MG63 (cell line): ENCODE results near the gene B4GALT7. TPM values are rescaled to one million over a fixed set of nuclear protein-coding genes. Genes with fewer than 3 reads are reported as not detected.
"Not testable (repeated sequence)": the region's sequence is repeated elsewhere in the genome, so short reads cannot be mapped to it uniquely, and the experiment has no call there.

Experiments
- DNase-seq: peaks from one replicate; pipeline ENCODE4 v3.0.0-alpha.2; 2020
- H3K27me3 ChIP-seq: fragments of 250-450 bp; sonication (Bioruptor Pico); 2 replicates; pipeline ENCODE4 v1.5.1; 2020; ENCODE audit warnings: mild to moderate bottlenecking, moderate library complexity
- H3K36me3 ChIP-seq: fragments of 250-450 bp; sonication (Bioruptor Pico); 2 replicates; pipeline ENCODE4 v1.5.1; 2020; ENCODE audit warnings: mild to moderate bottlenecking, moderate library complexity
- H3K4me3 ChIP-seq: fragments of 250-450 bp; sonication (Bioruptor Pico); 2 replicates; pipeline ENCODE4 v1.5.1; 2020; ENCODE audit warnings: mild to moderate bottlenecking, moderate library complexity
- H3K9me3 ChIP-seq: fragments of 250-450 bp; sonication (Bioruptor Pico); 2 replicates; pipeline ENCODE4 v1.5.1; 2020; ENCODE audit warnings: mild to moderate bottlenecking, moderate library complexity
- total RNA-seq: library from RNA; depleted of rRNA; stranded (reverse); fragments of >200 nt; shearing (Covaris generic); gene quantifications from 2 replicates; pipeline ENCODE4 v1.2.3, GENCODE V29; 2014; ENCODE audit warnings: low replicate concordance; rRNA removed

B4GALT7 gene
- total RNA-seq, 1 experiment from 2014 or later, result 46.5 TPM

- H3K27me3 ChIP-seq, DNase-seq, H3K4me3 ChIP-seq, H3K9me3 ChIP-seq, H3K36me3 ChIP-seq: not testable (repeated sequence)
Observed at GRCh38 chr5:177630186-177630585, 30.3 kb downstream of the B4GALT7 start.

DNA sequence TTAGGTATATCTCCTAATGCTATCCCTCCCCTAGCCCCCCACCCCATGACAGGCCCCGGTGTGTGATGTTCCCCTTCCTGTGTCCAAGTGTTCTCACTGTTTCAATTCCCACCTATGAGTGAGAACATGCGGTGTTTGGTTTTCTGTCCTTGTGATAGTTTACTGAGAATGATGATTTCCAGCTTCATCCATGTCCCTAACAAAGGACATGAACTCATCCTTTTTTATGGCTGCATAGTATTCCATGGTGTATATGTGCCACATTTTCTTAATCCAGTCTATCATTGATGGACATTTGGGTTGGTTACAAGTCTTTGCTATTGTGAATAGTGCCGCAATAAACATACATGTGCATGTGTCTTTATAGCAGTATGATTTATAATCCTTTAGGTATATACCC, 35.0 kb downstream of the B4GALT7 start:
- not testable (repeated sequence) for DNase-seq, H3K4me3 ChIP-seq, H3K27me3 ChIP-seq
- H3K9me3 ChIP-seq, result peaks cover 30% of the 10 kb centered on the region
- H3K36me3 ChIP-seq, result peaks cover 12% of the 10 kb centered on the region

DNA sequence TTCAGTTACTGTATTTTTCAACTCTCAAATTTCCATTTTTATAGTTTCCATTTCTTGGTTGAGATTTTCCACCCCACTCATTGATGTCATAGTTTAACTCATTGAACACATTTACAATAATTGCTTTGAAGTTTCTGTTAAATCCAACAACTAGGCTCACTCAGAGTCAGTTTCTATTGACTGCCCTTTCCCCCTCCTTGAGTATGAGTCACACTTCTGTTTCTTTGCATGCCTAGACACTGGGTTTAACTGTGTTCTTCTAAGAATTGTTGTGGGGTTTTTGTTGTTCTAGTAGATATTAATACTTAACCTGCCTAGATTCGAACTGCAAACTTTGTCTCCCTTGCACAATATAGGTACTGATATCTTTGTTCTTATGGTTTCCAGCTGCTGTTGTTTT, 45.5 kb downstream of the B4GALT7 start:
- DNase-seq, H3K9me3 ChIP-seq, H3K4me3 ChIP-seq: not testable (repeated sequence)

DNA sequence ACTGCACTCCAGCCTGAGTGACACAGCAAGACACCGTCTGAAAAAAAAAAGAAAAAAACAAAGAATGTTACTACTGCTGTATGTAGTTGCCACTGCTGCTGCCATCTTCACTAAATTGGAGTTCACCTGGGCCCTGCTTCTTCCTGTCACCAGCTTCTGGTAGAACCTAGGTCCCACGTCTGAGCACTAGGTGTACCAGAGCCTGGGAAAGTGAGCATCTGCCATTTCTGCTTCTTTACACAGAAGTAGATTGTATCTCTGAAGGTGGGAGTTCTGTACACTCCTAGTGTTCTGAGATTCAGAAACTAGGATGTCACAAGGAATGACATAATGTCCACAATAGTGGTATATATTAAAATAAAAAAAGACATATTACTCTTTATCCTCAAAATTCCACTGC, 51.3 kb downstream of the B4GALT7 start:
- DNase-seq, H3K27me3 ChIP-seq, H3K9me3 ChIP-seq, H3K4me3 ChIP-seq, H3K36me3 ChIP-seq: not testable (repeated sequence)

More for the DNA sequence above, 45.5 kb downstream of the B4GALT7 start:
- not testable (repeated sequence) for H3K27me3 ChIP-seq, H3K36me3 ChIP-seq

DNA sequence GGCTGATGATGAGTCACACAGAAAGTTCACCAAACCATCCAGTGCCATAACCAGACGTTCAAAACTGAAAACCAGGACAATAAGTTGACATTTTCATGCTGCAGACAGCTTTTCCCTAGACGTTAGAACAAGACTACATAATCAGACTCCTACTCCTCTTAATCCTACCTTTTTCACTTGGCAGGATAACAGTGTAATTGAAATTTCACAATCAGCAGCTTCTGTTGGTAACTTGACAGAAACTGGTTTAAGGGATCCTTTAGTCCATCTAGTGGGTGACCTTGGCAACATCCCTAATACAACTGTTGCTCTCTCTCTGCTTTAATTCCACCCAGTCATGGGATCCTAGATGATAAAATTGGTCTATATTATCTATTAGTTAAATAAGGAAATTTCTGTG, 57.9 kb downstream of the B4GALT7 start:
- H3K27me3 ChIP-seq, DNase-seq, H3K36me3 ChIP-seq, H3K4me3 ChIP-seq, H3K9me3 ChIP-seq: not testable (repeated sequence)

DNA sequence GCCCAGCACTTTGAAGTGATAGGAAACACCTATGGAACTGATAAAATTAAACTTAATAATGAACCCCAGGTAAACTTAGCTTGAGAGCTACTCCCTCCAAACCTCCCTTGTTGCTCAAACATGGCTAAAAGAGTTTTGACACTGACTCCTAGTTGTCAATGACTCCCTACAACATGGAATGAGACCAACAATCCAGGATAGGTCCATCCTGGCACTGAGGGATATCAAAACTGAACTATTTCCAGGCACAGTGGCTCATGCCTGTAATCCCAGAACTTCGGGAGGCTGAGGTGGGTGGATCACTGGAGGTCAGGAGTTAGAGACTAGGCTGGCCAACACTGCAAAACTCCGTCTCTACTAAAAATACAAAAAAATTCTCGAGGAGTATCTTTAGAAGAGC, 58.6 kb downstream of the B4GALT7 start:
- H3K27me3 ChIP-seq, result not testable (repeated sequence)

More for the DNA sequence above, 58.6 kb downstream of the B4GALT7 start:
- not testable (repeated sequence) for H3K4me3 ChIP-seq, H3K36me3 ChIP-seq, H3K9me3 ChIP-seq, DNase-seq

Other genes starting within 250 kb of the B4GALT7 start
- 296 and 502 TPM in 2 replicates for gene LMAN2, start 248.5 kb upstream of the B4GALT7 start, total RNA-seq
- gene RGS14, start 242.2 kb upstream of the B4GALT7 start, total RNA-seq, result 10.7 and 16.7 TPM in 2 replicates
- not detected in 2 replicates for gene SLC34A1, start 215.7 kb upstream of the B4GALT7 start, total RNA-seq
- not detected in 2 replicates for gene PFN3, start 199.5 kb upstream of the B4GALT7 start, total RNA-seq
- 1.3 and 2.3 TPM in 2 replicates for gene F12, start 190.6 kb upstream of the B4GALT7 start, total RNA-seq
- 62.4 and 127 TPM in 2 replicates for gene GRK6, start 173.5 kb upstream of the B4GALT7 start, total RNA-seq
- 61.4 and 68.2 TPM in 2 replicates for gene PRR7, start 153.3 kb upstream of the B4GALT7 start, total RNA-seq
- 245 and 334 TPM in 2 replicates for gene DBN1, start 126.5 kb upstream of the B4GALT7 start, total RNA-seq
- gene PDLIM7, start 102.5 kb upstream of the B4GALT7 start, total RNA-seq, result 77.8 and 165 TPM in 2 replicates
- 0.92 TPM in 1 of 2 replicates, not detected in the other for gene DOK3, start 90.3 kb upstream of the B4GALT7 start, total RNA-seq
- gene DDX41, start 83.2 kb upstream of the B4GALT7 start, total RNA-seq, result 125 and 127 TPM in 2 replicates
- gene FAM193B, start 45.6 kb upstream of the B4GALT7 start, total RNA-seq, result 17.5 and 22.3 TPM in 2 replicates
- 310 and 483 TPM in 2 replicates for gene TMED9, start 7.9 kb upstream of the B4GALT7 start, total RNA-seq
- gene FAM153A, start 182.8 kb downstream of the B4GALT7 start, total RNA-seq, result not detected in 2 replicates